GM18951 (cell line): ENCODE results near the gene IQSEC2.

Experiments used
- POLR2A ChIP-seq: IDR thresholded peaks from 4 replicates; pipeline ENCODE4 v1.6.1; 2011; ENCODE audit warnings: mild to moderate bottlenecking; ENCODE audit not compliant: insufficient read length, insufficient read depth; ENCODE audit errors: extremely low read depth
- in situ Hi-C: fragments of 300-500 bp; cut with MboI; formaldehyde crosslinking; loops from one replicate; pipeline ENCODE4 v1.12.0; 2022; ENCODE audit warnings: low sequenced_read_pairs, mixed read lengths, inconsistent platforms; ENCODE audit not compliant: unreplicated experiment

The IQSEC2 gene

DNA sequence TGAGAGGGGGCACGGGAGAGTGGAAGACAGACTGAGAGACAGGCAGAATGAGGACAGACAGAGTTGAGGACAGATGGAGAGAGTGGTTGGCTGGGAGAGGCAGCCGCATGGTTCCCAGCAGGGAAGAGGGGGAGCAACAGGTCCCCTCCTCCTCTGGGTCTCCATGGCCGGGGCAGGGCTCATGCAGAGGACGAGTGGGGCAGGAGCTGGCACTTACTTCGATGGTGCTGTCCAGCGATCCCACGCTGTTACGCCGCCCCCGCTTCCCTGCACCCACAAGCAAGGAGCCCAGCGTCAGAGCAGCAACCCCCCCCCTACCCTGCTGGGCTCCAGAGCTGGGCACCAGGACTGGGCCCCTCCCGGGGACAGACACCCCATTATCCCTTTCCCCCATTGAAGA lies 45.8 kb downstream of the IQSEC2 start:
- TF ChIP-seq POLR2A: no peak
- in situ Hi-C loops: no loop called here

DNA sequence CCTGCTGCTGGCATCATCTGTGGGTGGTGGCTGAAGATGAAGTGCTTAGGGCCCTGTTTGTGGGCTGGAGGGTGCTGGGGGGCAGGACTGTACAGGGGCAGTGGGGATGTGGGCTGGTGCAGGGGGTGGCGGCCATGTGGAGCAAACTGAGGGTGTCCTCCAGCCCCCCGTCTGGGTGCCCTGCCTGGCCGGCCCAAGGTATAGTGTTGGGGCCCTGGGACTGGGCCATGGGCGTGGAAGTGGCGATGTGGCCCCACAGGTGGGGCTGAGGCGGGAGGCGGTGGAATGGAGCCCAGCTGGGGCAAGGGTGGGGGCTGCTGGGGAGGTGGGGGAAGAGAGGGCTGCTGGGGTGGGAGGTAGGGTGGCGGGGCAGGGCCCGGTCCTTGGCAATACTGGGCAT lies 46.9 kb downstream of the IQSEC2 start:
- in situ Hi-C loops: no loop called here
- TF ChIP-seq POLR2A: no peak

DNA sequence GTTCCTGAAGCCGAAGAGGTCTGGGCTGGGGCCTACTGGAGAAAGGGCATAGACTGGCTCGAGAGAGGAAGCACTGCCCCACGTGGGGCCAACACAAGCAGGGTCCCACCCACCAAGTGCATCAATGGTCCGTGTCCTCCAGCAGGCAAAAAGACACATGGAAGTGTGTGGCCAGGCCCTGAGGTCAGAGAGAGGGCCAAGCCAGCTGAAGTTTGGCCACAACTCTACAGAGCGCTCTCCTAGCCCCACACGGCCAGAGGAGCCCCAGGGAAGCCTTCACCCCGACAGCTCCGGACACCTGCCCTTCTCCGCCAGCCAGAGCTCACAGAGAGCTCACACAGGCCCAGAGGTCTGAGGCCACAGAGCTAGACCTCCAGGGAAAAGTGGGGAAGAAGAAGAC lies 47.8 kb downstream of the IQSEC2 start:
- in situ Hi-C loops: no loop called here

DNA sequence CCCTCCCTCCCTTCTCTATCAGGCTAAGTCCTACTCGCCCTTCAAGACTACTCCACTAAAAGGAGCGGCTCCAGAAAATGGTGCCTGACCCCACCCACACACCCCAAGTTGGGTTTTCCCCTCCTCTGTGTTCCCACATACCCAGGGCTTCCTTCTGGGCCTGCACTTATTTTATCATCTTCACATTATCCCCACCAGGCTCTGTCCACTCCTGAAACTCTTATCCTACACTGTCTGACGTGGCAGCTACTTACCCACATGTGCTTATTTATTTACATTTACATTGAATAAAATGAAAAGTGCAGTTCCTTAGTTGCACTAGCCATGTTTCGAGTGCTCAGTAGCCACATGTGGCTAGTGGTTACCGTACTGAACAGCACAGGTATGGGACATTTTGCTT lies 51.3 kb downstream of the IQSEC2 start:
- TF ChIP-seq POLR2A: no peak
- in situ Hi-C loops: no loop called here

More for the DNA sequence above, 47.8 kb downstream of the IQSEC2 start:
- TF ChIP-seq POLR2A: no peak

DNA sequence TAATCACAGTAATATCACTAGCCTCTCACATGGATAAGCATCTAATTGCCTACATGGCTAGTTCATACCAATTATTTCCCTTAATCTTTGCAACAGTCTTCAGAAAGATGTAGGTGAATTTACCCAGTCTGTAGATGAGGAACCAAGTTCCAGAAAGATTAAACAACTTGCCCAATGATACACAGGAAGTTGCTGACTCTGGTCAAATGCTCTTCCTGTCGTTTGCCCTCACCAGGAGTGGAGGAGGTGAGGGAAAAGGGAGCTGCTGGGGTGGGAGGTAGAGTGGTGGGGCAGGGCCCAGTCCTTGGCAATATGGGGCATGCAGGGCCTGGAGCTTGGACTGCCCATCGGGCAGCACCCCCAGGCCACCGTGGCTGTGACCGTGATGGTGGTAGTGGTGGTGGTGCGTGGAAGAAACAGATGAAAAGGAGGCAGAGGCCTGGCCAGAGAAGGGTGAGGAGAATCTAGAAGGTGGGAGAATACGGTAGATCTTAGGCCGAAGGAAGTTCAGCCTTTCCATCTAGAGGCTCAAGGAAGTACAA lies 54.1 kb downstream of the IQSEC2 start:
- in situ Hi-C loops: no loop called here
- TF ChIP-seq POLR2A: no peak

DNA sequence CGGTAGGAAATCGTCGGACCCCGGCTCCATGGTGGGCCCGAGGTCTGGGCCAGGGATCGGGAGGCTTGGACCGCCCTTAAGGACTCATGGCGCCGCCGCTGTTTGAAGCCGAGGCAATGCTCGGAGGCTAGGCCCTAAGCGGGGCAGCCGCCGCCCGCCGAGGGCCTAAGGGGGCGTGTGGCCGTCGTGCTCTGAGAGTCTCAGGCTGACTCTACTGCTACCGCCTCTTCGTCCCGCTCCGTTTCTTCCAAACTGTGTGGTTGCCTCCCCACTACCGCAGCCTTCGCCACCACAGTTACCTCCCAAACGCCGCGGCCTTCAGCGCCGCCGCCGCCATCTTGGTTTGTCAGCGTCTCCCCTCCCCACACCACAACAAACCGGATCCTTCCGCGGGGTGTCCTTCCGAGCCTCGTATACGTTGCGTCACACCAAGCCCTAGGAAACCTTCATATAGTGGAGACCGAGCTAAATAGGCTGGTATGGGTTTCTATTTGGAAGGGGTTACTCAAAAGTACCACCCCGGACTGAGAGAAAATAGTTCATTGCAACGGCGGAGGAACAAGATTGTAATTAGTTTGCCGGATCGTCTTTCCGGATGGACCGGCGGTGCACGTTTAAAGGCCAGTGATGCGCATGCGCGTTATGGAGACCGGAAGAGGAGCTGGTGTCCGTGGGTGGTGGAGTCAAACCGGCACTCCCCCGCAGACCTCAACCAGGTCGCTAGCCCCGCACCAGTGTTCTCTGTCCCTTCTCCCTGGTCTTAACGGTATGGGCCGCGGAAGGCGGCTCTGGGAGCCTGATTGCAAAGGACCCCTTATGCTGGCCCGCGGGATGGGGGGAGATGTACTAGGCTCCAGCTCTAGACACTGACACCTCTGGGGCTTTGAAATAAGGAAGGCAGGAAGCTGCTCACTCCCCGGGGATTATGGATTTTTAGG lies 56.3 kb downstream of the IQSEC2 start, which contains the start of gene KDM5C:
KDM5C (minus strand) TSS at position 348 of the 938 bp plus-strand sequence; CDS start at position 30, 318 bp downstream.
- peak; percentile 88 for TF ChIP-seq POLR2A
- in situ Hi-C loops: no loop called here

DNA sequence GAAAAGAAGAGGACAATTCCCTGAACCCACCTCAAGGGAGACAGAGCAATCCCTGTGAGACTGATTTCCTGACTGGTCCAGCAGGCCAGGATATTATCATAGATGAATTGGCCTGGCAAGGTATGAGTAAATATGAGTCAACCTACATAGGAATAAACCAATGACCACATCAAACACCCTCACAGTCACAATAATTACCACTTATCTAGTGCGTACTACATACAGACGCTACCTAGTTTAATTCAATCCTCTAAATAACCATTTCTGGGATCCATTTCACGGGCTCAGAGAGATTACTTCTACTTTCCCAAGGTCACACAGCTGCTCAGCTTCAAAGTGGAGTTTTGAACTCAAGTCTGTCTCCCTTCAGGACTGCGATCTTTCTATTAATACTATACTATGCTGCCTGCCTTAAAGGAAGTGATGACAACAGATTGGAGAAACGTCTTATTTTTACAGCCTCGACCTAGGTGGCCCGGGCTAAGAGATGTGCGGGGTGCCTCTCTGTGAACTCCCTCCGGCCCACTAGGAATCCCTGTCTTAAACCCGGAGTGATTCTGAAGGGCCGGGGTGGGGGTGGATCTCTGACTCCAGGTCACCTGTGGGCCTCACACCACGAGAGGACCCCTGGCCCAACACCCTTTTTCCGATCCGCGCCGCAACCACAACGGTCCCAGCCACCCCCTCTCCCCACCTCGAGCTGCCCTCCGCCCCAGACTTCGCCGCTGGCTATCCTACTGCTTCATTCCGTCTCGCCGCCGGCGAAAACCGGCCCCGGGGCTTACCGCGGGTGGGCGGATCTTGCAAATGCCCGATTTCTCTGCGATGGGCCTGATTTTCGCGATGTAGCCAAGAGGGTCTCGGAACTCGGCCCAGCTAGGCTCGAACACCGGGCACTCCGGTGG lies 57.2 kb downstream of the IQSEC2 start:
- in situ Hi-C loops: no loop called here
- TF ChIP-seq POLR2A: no peak

DNA sequence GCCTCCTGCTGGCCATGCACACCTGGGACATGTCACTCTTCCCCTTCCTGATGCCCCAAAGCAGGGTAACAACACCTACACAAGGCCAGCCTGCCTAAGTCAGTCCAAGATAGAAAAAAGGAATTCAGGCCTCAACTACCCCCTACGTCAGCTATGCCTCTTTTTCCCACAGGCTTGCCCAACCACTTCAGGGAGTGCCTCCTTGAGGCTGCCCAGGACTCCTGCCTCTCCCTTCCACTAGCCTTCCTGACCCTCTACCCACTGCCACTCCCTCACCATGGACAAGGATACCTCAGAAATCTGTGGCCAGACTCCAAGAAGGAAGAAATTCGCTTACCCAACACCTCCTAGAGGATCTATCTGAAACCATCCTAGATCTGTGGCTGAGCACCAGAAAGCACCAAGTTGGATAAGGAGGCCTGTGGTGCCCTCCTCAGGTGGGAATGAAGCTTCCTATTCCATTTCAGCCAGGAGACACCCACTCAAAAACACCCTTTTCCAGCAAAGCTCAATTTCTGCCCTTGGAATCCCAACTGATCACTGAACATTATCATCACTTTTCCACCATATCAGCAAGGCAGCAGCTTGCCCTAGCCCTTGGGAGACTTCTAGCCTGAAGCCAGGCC lies 58.2 kb downstream of the IQSEC2 start:
- TF ChIP-seq POLR2A: no peak
- in situ Hi-C loops: no loop called here
